ENCODE results near the gene RBM6.

DNA sequence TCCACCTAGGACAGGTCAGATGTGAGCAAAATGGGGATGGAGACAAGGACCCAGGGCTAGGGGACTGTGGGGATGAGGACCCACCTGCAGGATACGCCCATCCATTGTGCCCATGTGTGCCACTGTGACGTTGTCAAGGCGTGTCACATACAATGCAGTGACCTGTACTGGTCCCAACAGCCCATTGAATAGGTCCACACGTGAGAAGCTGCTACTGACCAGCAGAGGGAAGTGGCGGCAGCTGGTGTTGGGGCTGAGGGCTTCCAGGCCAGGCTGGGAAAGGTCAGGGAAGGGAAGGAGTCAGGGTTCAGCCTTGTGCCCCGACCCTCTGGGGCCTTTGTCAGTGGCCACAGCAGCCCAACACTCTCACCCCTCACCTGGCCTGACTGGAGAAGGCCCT lies 41.0 kb upstream of the RBM6 start:
- no peak for TF ChIP-seq EP300 (IDR thresholded peaks at IDR 0.05)
- TF ChIP-seq, protein P1, sequence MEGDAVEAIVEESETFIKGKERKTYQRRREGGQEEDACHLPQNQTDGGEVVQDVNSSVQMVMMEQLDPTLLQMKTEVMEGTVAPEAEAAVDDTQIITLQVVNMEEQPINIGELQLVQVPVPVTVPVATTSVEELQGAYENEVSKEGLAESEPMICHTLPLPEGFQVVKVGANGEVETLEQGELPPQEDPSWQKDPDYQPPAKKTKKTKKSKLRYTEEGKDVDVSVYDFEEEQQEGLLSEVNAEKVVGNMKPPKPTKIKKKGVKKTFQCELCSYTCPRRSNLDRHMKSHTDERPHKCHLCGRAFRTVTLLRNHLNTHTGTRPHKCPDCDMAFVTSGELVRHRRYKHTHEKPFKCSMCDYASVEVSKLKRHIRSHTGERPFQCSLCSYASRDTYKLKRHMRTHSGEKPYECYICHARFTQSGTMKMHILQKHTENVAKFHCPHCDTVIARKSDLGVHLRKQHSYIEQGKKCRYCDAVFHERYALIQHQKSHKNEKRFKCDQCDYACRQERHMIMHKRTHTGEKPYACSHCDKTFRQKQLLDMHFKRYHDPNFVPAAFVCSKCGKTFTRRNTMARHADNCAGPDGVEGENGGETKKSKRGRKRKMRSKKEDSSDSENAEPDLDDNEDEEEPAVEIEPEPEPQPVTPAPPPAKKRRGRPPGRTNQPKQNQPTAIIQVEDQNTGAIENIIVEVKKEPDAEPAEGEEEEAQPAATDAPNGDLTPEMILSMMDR (IDR thresholded peaks at IDR 0.05): no peak

All from tibial nerve (tissue), 4 donors.